Measurements from ENCODE around the gene CXCL12. TPM values are rescaled to one million over a fixed set of nuclear protein-coding genes. Genes with fewer than 3 reads are reported as not detected.

CXCL12 gene
- total and polyA plus RNA-seq, 2 donors = 49.2 to 154 TPM

DNA sequence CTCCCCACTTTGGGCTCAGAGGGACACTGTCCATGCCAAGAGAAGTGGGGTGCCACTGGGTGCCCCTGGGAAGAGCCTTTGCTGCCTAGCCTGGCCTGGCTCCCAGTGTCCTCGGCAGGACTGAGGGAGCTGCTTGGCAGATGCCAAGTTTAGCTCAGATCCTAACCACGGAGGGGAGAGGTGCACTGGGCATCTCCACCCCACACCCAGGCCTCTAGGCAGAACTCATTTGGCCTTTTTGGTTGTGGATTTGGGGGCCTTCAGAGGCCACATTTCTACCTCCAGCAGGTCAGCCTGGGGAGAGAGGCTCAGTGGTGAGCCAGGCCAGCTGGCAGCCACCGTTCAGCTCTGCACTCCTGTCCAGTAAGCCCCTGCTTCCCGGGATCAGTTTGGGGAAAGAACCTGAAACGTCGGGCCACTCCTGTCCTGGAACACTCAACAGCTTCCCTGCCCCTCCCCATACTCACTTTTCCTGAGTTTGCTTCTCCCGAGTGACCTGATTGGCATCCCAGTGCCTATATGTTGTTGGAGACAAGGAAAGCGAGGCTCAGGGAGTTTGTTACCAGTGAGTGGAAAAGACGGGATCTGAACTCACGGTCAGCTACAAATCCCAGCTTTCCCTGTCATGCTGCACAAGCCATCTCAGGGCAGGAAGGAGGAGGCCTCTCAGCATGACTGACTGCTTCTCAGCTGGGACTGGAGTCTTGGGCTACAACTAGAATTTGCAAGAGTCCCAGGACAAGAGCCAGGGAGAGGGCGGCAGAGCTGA is 11.2 kb upstream of the CXCL12 start:
- Histone ChIP-seq H3K36me3 (ENCODE audit: insufficient read depth) (no peaks in the 10 kb centered on the region), H3K27ac (ENCODE audit: low read depth) (no peak overlapping the region), H3K4me3 (ENCODE audit: low read depth, low read length) (no peak overlapping the region), H3K4me1 (ENCODE audit: insufficient read depth) (no peaks in the 10 kb centered on the region)
- WGBS = 77% methylated on average over 11 of the region's 11 CpGs
- DNase-seq (ENCODE audit: extremely low spot score) = no peak

DNA sequence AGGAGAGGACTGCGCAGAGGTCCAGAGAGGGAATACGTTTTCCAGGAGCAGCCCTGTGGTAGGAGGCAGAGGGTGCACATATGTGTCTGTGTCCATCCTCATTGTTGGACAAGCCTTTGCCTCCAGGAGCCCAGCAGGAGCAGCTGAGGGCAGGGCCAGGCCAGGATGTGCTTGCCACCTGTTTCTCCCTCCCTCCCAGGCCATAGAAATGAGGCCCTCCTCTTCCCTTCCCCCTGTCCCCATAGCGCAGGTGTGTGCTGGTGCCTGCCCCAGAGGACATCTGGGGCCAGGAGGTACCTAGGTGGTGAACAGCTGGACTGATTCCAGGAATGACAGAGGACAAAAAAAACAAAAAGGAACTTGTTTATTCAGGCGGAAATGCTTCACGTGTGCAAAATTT is 10.5 kb upstream of the CXCL12 start:
- Histone ChIP-seq H3K4me3 (ENCODE audit: low read depth, low read length) (no peak overlapping the region), H3K36me3 (ENCODE audit: insufficient read depth) (no peaks in the 10 kb centered on the region), H3K27ac (ENCODE audit: low read depth) (no peak overlapping the region), H3K4me1 (ENCODE audit: insufficient read depth) (no peaks in the 10 kb centered on the region)
- WGBS = 82% methylated on average over 5 of the region's 5 CpGs
- DNase-seq (ENCODE audit: extremely low spot score) = no peak

- DNase-seq (ENCODE audit: extremely low spot score) = no peak
- WGBS = 89% methylated on average over 4 of the region's 4 CpGs
- no peak overlapping the region for H3K4me3 ChIP-seq (ENCODE audit: low read depth, low read length)
- no peaks in the 10 kb centered on the region for H3K36me3 ChIP-seq (ENCODE audit: insufficient read depth)
- H3K27ac ChIP-seq (ENCODE audit: low read depth) = no peak overlapping the region
- H3K4me1 ChIP-seq (ENCODE audit: insufficient read depth) = no peaks in the 10 kb centered on the region
These were observed 9.9 kb upstream of the CXCL12 start for GRCh38 chr10:44394696-44395381.

GRCh38 chr10:44393834-44394547 is 9.1 kb upstream of the CXCL12 start:
- WGBS = 96% methylated on average over 5 of the region's 5 CpGs
- Histone ChIP-seq H3K36me3 (ENCODE audit: insufficient read depth) (no peaks in the 10 kb centered on the region), H3K4me1 (ENCODE audit: insufficient read depth) (no peaks in the 10 kb centered on the region), H3K27ac (ENCODE audit: low read depth) (no peak overlapping the region), H3K4me3 (ENCODE audit: low read depth, low read length) (no peak overlapping the region)
- DNase-seq (ENCODE audit: extremely low spot score) = no peak

- 50% methylated on average over 7 of the region's 7 CpGs for WGBS
These were observed 8.2 kb upstream of the CXCL12 start for GRCh38 chr10:44393051-44393630.

DNA sequence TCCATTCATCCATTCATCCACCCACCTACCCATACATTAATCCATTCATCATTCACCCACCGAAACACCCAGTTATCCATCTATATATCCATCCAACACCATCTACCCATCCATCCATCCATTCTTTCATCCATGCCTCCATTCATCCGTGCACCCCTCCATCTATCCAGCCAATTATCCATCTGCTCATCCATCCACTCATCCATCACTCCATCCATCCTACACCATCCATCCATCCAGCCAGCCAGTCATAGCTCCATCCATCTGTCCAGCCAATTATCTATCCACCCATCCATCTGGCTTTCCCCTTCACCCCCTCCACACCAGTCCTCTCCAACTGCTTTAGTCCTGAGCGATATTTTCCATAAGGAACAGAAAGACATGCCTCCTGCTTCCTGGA is 7.5 kb upstream of the CXCL12 start:
- no peaks in the 10 kb centered on the region for H3K4me1 ChIP-seq (ENCODE audit: insufficient read depth)
- 76% methylated on average over 3 of the region's 3 CpGs for WGBS
- no peak for DNase-seq (ENCODE audit: extremely low spot score)
- no peaks in the 10 kb centered on the region for H3K36me3 ChIP-seq (ENCODE audit: insufficient read depth)
- no peak overlapping the region for H3K4me3 ChIP-seq (ENCODE audit: low read depth, low read length)
- no peak overlapping the region for H3K27ac ChIP-seq (ENCODE audit: low read depth)

More at GRCh38 chr10:44393051-44393630, 8.2 kb upstream of the CXCL12 start:
- no peaks in the 10 kb centered on the region for H3K36me3 ChIP-seq (ENCODE audit: insufficient read depth)
- DNase-seq (ENCODE audit: extremely low spot score) = no peak
- no peaks in the 10 kb centered on the region for H3K4me1 ChIP-seq (ENCODE audit: insufficient read depth)
- no peak overlapping the region for H3K4me3 ChIP-seq (ENCODE audit: low read depth, low read length)
- H3K27ac ChIP-seq (ENCODE audit: low read depth) = no peak overlapping the region

- Histone ChIP-seq H3K4me3 (ENCODE audit: low read depth, low read length) (no peak overlapping the region), H3K4me1 (ENCODE audit: insufficient read depth) (no peaks in the 10 kb centered on the region), H3K27ac (ENCODE audit: low read depth) (no peak overlapping the region), H3K36me3 (ENCODE audit: insufficient read depth) (no peaks in the 10 kb centered on the region)
- DNase-seq (ENCODE audit: extremely low spot score) = no peak
- WGBS = 95% methylated on average over 2 of the region's 2 CpGs
These were observed 7.1 kb upstream of the CXCL12 start for GRCh38 chr10:44391981-44392380.

DNA sequence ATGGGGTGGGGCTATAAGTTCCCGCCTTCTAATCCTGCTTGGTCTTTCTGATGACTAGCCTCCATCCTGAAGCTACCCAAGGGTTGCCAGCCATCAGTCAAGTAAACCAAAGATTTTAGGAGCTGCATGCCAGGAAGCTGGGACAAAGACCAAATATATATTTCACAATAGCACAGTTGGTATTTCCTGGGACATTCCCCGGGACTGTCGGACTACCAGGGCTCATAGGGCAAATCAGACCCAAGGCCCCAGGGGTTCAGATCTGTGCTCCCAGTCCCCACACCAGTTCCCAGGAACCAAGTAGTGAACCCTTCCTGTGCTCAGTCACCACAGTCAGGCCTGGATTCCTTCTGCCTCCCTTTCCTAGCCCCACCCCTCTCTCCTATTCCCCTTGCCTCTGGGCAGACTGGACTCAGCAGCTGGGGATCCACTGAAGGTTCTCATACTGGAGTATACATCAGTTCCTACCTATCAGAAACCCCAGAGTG is 5.7 kb upstream of the CXCL12 start:
- DNase-seq (ENCODE audit: extremely low spot score) = no peak
- Histone ChIP-seq H3K27ac (ENCODE audit: low read depth) (no peak overlapping the region), H3K4me1 (ENCODE audit: insufficient read depth) (no peaks in the 10 kb centered on the region), H3K4me3 (ENCODE audit: low read depth, low read length) (no peak overlapping the region), H3K36me3 (ENCODE audit: insufficient read depth) (no peaks in the 10 kb centered on the region)
- 87% methylated on average over 3 of the region's 3 CpGs for WGBS

- Histone ChIP-seq H3K4me3 (ENCODE audit: low read depth, low read length) (no peak overlapping the region), H3K4me1 (ENCODE audit: insufficient read depth) (no peaks in the 10 kb centered on the region), H3K36me3 (ENCODE audit: insufficient read depth) (no peaks in the 10 kb centered on the region), H3K27ac (ENCODE audit: low read depth) (no peak overlapping the region)
- WGBS = 71% methylated on average over 2 of the region's 2 CpGs
- DNase-seq (ENCODE audit: extremely low spot score) = no peak
These were observed 4.7 kb upstream of the CXCL12 start for GRCh38 chr10:44389556-44389955.

DNA sequence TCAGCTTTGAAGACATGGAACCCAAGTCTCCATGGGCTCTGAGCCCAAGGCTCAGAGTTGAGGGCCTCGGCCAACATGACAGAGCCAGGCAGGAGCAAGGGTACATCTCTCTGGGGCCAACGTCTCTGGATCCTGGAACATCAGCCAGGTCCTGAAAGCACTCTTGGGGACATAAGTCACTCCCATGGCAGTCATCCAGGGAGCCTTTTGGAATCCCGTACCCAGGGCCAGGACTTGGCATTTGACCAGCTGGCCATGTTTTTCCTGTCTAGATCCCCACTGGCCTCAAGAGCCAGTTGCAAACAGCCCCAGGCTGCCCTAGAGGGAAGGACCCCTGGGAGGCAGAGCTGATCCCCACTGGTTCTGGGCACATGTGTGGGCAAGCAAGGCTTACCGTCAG is 4.3 kb upstream of the CXCL12 start:
- no peak overlapping the region for H3K27ac ChIP-seq (ENCODE audit: low read depth)
- DNase-seq (ENCODE audit: extremely low spot score) = no peak
- H3K36me3 ChIP-seq (ENCODE audit: insufficient read depth) = no peaks in the 10 kb centered on the region
- WGBS = 67% methylated on average over 4 of the region's 4 CpGs
- H3K4me3 ChIP-seq (ENCODE audit: low read depth, low read length) = no peak overlapping the region
- H3K4me1 ChIP-seq (ENCODE audit: insufficient read depth) = no peaks in the 10 kb centered on the region

DNA sequence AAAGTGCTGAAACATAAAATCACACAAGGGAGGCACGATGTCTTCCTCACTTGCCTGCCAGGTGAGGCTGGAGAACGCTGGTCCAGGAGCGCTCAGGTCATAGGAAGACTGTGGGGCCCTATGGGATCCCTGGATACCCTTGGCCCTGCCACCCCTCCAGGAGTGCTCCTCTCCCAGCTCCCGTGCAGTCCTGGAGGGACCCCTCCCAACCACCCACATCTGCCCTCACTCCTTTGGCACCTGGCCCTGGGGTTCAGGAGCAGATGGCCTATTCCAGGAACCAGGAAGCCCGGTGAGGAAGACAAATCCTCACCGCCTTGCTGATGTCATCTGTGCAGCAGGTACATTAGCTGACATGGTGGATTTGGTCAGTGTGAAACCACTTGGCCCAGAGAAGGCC is 3.7 kb upstream of the CXCL12 start:
- H3K27ac ChIP-seq (ENCODE audit: low read depth) = no peak overlapping the region
- DNase-seq (ENCODE audit: extremely low spot score) = no peak
- H3K4me1 ChIP-seq (ENCODE audit: insufficient read depth) = no peaks in the 10 kb centered on the region
- 94% methylated on average over 6 of the region's 6 CpGs for WGBS
- no peaks in the 10 kb centered on the region for H3K36me3 ChIP-seq (ENCODE audit: insufficient read depth)
- H3K4me3 ChIP-seq (ENCODE audit: low read depth, low read length) = no peak overlapping the region

DNA sequence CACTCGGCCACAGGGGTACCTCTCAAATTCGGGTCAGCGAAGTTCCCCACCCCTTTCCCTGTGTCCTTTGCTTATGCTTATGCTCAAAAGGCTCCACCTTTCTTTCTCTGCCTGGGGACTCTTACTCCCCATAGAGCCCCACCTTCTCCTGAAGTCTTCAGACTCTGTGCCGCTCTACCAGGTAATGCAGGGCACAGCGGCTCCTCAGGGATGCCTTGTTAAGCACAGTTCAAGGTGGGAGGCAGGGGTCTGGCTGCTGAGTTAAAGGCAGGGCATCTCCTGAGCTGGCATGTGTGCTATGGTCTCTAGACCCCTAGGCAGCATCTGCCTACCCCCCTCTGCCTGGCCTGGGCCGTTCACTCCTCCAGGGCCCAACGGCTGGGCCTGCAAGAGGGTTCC is 3.0 kb upstream of the CXCL12 start:
- Histone ChIP-seq H3K27ac (ENCODE audit: low read depth) (no peak overlapping the region), H3K4me1 (ENCODE audit: insufficient read depth) (no peaks in the 10 kb centered on the region), H3K36me3 (ENCODE audit: insufficient read depth) (no peaks in the 10 kb centered on the region), H3K4me3 (ENCODE audit: low read depth, low read length) (no peak overlapping the region)
- DNase-seq (ENCODE audit: extremely low spot score) = no peak
- WGBS = 91% methylated on average over 7 of the region's 7 CpGs

GRCh38 chr10:44386546-44387052 is 1.7 kb upstream of the CXCL12 start:
- Histone ChIP-seq H3K27ac (ENCODE audit: low read depth) (no peak overlapping the region), H3K4me3 (ENCODE audit: low read depth, low read length) (no peak overlapping the region), H3K4me1 (ENCODE audit: insufficient read depth) (no peaks in the 10 kb centered on the region), H3K36me3 (ENCODE audit: insufficient read depth) (no peaks in the 10 kb centered on the region)
- DNase-seq (ENCODE audit: extremely low spot score) = no peak
- 3% methylated on average over 35 of the region's 35 CpGs for WGBS

All from urinary bladder (tissue), 4 donors.